ENCODE measurements around the gene STRBP. TPM values are rescaled to one million over a fixed set of nuclear protein-coding genes. Genes with fewer than 3 reads are reported as not detected.

Gene STRBP
- total and polyA plus RNA-seq, 9 donors, result 4.9 to 18.8 (median 11.2) TPM

- Histone ChIP-seq H3K4me1 (ENCODE audit: insufficient read depth) (peaks cover 5% of the 10 kb centered on the region), H3K27ac (no peak overlapping the region), H3K27me3 (no peaks in the 10 kb centered on the region), H3K36me3 (no peaks in the 10 kb centered on the region), H3K4me3 (no peak overlapping the region), H3K9me3 (no peaks in the 10 kb centered on the region)
- intact Hi-C loops (cut with DNase I), result no loop called here
- TF ChIP-seq, protein P1, sequence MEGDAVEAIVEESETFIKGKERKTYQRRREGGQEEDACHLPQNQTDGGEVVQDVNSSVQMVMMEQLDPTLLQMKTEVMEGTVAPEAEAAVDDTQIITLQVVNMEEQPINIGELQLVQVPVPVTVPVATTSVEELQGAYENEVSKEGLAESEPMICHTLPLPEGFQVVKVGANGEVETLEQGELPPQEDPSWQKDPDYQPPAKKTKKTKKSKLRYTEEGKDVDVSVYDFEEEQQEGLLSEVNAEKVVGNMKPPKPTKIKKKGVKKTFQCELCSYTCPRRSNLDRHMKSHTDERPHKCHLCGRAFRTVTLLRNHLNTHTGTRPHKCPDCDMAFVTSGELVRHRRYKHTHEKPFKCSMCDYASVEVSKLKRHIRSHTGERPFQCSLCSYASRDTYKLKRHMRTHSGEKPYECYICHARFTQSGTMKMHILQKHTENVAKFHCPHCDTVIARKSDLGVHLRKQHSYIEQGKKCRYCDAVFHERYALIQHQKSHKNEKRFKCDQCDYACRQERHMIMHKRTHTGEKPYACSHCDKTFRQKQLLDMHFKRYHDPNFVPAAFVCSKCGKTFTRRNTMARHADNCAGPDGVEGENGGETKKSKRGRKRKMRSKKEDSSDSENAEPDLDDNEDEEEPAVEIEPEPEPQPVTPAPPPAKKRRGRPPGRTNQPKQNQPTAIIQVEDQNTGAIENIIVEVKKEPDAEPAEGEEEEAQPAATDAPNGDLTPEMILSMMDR (IDR thresholded peaks at IDR 0.05), result no peak
- TF ChIP-seq POLR2A (IDR thresholded peaks at IDR 0.05), result no peak
- TF ChIP-seq EP300 (IDR thresholded peaks at IDR 0.05), result no peak
- 73 to 80% (median 74%) methylated on average over 9 of the region's 9 CpGs for WGBS, 3 donors
- DNase-seq, result no peak
Measured at GRCh38 chr9:123266655-123267399, 1.6 kb downstream of the STRBP start.

DNA sequence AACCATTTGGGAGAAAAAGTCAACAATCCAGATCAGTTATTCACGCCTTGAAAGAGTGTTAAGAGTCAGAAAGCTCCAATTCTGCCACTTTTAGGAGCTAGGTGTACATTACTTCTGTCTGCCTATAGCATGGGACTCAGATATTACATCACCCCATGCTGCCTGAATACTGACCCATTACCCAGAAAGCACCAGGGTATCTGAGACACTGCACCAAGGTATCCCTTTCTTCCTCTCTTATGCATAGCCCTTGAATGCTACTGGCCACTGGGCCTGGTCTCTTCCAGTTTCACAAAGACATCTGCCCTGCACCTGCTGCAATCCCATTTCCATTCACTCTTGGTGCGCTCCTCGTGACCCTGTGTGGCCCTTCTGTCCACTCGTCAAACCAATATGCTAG, 2.6 kb downstream of the STRBP start:
- no peak for DNase-seq
- H3K27me3 ChIP-seq, result no peaks in the 10 kb centered on the region
- peaks cover 5% of the 10 kb centered on the region for H3K4me1 ChIP-seq (ENCODE audit: insufficient read depth)
- no peak overlapping the region for H3K27ac ChIP-seq
- no peaks in the 10 kb centered on the region for H3K36me3 ChIP-seq
- 96 to 97% (median 96%) methylated on average over 4 of the region's 4 CpGs for WGBS, 3 donors
- no peak overlapping the region for H3K4me3 ChIP-seq
- intact Hi-C loops (cut with DNase I), result no loop called here
- TF ChIP-seq POLR2A (IDR thresholded peaks at IDR 0.05), result no peak
- TF ChIP-seq EP300 (IDR thresholded peaks at IDR 0.05), result no peak
- TF ChIP-seq, protein P1 (IDR thresholded peaks at IDR 0.05), result no peak
- no peaks in the 10 kb centered on the region for H3K9me3 ChIP-seq

GRCh38 chr9:123263227-123263626, 5.2 kb downstream of the STRBP start:
- WGBS, 3 donors, result 55 to 86% (median 60%) methylated on average over 3 of the region's 3 CpGs
- Histone ChIP-seq H3K9me3 (no peaks in the 10 kb centered on the region), H3K4me3 (no peak overlapping the region), H3K4me1 (ENCODE audit: insufficient read depth) (no peaks in the 10 kb centered on the region), H3K27ac (no peak overlapping the region), H3K27me3 (no peaks in the 10 kb centered on the region), H3K36me3 (no peaks in the 10 kb centered on the region)
- DNase-seq, result no peak
- TF ChIP-seq POLR2A (IDR thresholded peaks at IDR 0.05) (no peak), EP300 (IDR thresholded peaks at IDR 0.05) (no peak)
- TF ChIP-seq, protein P1 (IDR thresholded peaks at IDR 0.05), result no peak
- intact Hi-C loops (cut with DNase I), result no loop called here

GRCh38 chr9:123262338-123262737, 6.0 kb downstream of the STRBP start:
- 88 to 100% (median 98%) methylated on average over 1 of the region's 1 CpG for WGBS, 3 donors

More at GRCh38 chr9:123262338-123262737, 6.0 kb downstream of the STRBP start:
- H3K27me3 ChIP-seq, result no peaks in the 10 kb centered on the region
- H3K27ac ChIP-seq, result no peak overlapping the region
- TF ChIP-seq EP300 (IDR thresholded peaks at IDR 0.05) (no peak), POLR2A (IDR thresholded peaks at IDR 0.05) (no peak)
- TF ChIP-seq, protein P1 (IDR thresholded peaks at IDR 0.05), result no peak
- H3K4me1 ChIP-seq (ENCODE audit: insufficient read depth), result no peaks in the 10 kb centered on the region
- no peak overlapping the region for H3K4me3 ChIP-seq
- H3K36me3 ChIP-seq, result no peaks in the 10 kb centered on the region
- intact Hi-C loops (cut with DNase I), result no loop called here
- no peak for DNase-seq
- no peaks in the 10 kb centered on the region for H3K9me3 ChIP-seq
